GM23248 (cell line): Measurements from ENCODE around the gene PDSS2.

Experiments
- EZH2 ChIP-seq: fragments of 200-600 bp; sonication (generic); IDR thresholded peaks from 2 replicates; pipeline ENCODE4 v1.6.1; 2018; ENCODE audit warnings: antibody characterized with exemption, mild to moderate bottlenecking; ENCODE audit not compliant: insufficient read depth, poor library complexity, severe bottlenecking
- EZH2phosphoT487 ChIP-seq: fragments of 200-600 bp; sonication (generic); IDR thresholded peaks from 2 replicates; pipeline ENCODE4 v1.6.1; 2018; ENCODE audit warnings: antibody characterized with exemption, moderate library complexity, mild to moderate bottlenecking, low read depth; ENCODE audit not compliant: insufficient read depth

GRCh38 chr6:107470364-107470763 is 11.0 kb upstream of the PDSS2 start:
- no peak for TF ChIP-seq EZH2phosphoT487
- no peak for TF ChIP-seq EZH2
